Caco-2 (cell line): Measurements from ENCODE around the gene ERMAP. TPM values are rescaled to one million over a fixed set of nuclear protein-coding genes. Genes with fewer than 3 reads are reported as not detected.

ENCODE experiments used
- BruUV-seq: library from RNA; stranded (reverse); fragments of 400-500 nt; replicated peaks from 2 replicates; lab custom pipeline; 2021; lab: Mats Ljungman, UMichigan
- CTCF ChIA-PET: fragments of 300-600 bp; sonication (Branson Sonifier 250); formaldehyde crosslinking; loops from one replicate; lab custom pipeline; 2022; ENCODE audit warnings: antibody characterized with exemption; lab: Charles Lee
- POLR2A ChIA-PET: fragments of 300-600 bp; sonication (Branson Sonifier 250); formaldehyde crosslinking; loops from one replicate; lab custom pipeline; 2022; ENCODE audit warnings: antibody characterized with exemption; lab: Charles Lee
- DNase-seq, 2 experiments: peaks; one replicate each; pipeline versions ENCODE4 v3.0.0 to v3.0.0-alpha.2; 2020 to 2022
- H3K27me3 ChIP-seq: replicated peaks from 2 replicates; pipeline ENCODE4 v1.6.0; 2011; ENCODE audit warnings: low read length; ENCODE audit not compliant: control insufficient read depth, insufficient read depth
- H3K36me3 ChIP-seq: 2 replicates; pipeline ENCODE4 v1.5.1; 2011; ENCODE audit warnings: low read length; ENCODE audit not compliant: control insufficient read depth, insufficient read depth
- H3K4me1 ChIP-seq: fragments of 250-450 bp; sonication (Bioruptor Pico); 2 replicates; pipeline ENCODE4 v1.5.1; 2020; ENCODE audit warnings: mild to moderate bottlenecking
- H3K4me3 ChIP-seq: 2 replicates; pipeline ENCODE4 v1.5.1; 2011; ENCODE audit warnings: low read depth, mild to moderate bottlenecking, control low read depth, low read length
- H3K9me3 ChIP-seq: fragments of 250-450 bp; sonication (Bioruptor Pico); 2 replicates; pipeline ENCODE4 v1.5.1; 2020; ENCODE audit warnings: mild to moderate bottlenecking, moderate library complexity
- H3K27ac Mint-ChIP-seq: one replicate; pipeline ENCODE4 v1.8.0; 2022; ENCODE audit warnings: mixed read lengths; ENCODE audit not compliant: unreplicated experiment
- H3K27me3 Mint-ChIP-seq: one replicate; pipeline ENCODE4 v1.8.0; 2022; ENCODE audit warnings: mixed read lengths; ENCODE audit not compliant: insufficient read depth, unreplicated experiment
- H3K36me3 Mint-ChIP-seq: one replicate; pipeline ENCODE4 v1.8.0; 2022; ENCODE audit warnings: mild to moderate bottlenecking, mixed read lengths; ENCODE audit not compliant: insufficient read depth, unreplicated experiment
- H3K4me1 Mint-ChIP-seq: one replicate; pipeline ENCODE4 v1.8.0; 2022; ENCODE audit warnings: low read depth, mixed read lengths; ENCODE audit not compliant: unreplicated experiment
- H3K4me3 Mint-ChIP-seq: one replicate; pipeline ENCODE4 v1.8.0; 2022; ENCODE audit warnings: mild to moderate bottlenecking, moderate library complexity, mixed read lengths; ENCODE audit not compliant: unreplicated experiment
- H3K9me3 Mint-ChIP-seq: one replicate; pipeline ENCODE4 v1.8.0; 2022; ENCODE audit warnings: mixed read lengths; ENCODE audit not compliant: unreplicated experiment
- CTCF ChIP-seq, 2 experiments: fragments of 200-600 bp in 1 of 2; IDR thresholded peaks; 1 replicate in 1 of 2; 2 replicates in 1 of 2; pipeline versions ENCODE4 v1.5.1 to v1.8.0; 2011 to 2022; ENCODE audit warnings: antibody characterized with exemption in 1 of 2, control low read depth in 1 of 2, inconsistent platforms in 1 of 2, low read depth in 1 of 2, low read length in 1 of 2, mild to moderate bottlenecking in 1 of 2, moderate library complexity in 1 of 2; ENCODE audit not compliant: insufficient read depth in 1 of 2, severe bottlenecking in 1 of 2, unreplicated experiment in 1 of 2
- intact Hi-C: fragments of 100-400 bp; cut with micrococcal nuclease; formaldehyde crosslinking; loops from one replicate; pipeline ENCODE4 v1.10.0; 2022; ENCODE audit not compliant: unreplicated experiment
- total RNA-seq: library from RNA; stranded (reverse); gene quantifications from 2 replicates; pipeline ENCODE4 v1.2.3, GENCODE V29; 2022

ERMAP gene
- total RNA-seq, 1 experiment from 2014 or later, result 4.8 TPM

DNA sequence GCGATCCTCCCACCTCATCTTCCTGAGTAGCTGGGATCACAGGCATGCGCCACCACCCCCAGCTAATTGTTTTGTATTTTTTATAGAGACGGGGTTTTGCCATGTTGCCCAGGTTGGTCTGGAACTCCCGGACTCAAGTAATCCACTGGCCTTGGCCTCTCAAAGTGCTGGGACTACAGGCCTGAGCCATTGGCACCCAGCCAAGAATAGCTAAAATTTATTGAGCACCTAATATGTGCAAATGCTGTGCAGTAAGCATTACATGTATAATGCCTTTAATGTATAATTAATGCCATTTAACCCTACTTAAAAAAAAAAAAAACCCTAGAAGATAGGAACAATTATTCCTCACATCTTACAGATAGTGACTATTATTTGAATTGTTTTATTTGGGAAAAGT is 72.3 kb downstream of the ERMAP start:
- no peaks in the 10 kb centered on the region for H3K36me3 ChIP-seq
- no peaks in the 10 kb centered on the region for H3K4me1 ChIP-seq
- BruUV-seq, result no TSS peak
- H3K4me1 Mint-ChIP-seq, result no peaks in the 10 kb centered on the region
- no peak for DNase-seq
- no peak for TF ChIP-seq CTCF (IDR thresholded peaks at IDR 0.05; ENCODE audit: insufficient read depth in 1 of 2, low read depth in 1 of 2, low read length in 1 of 2, severe bottlenecking in 1 of 2, unreplicated experiment in 1 of 2)
- intact Hi-C loops, result no loop called here
- H3K27ac Mint-ChIP-seq, result no peak overlapping the region
- ChIA-PET POLR2A (no interaction called here), CTCF (interaction anchor here (0.7 kb wide), 1 partner anchor 184 kb away, joined by 4 read pairs; no protein-coding TSS in a partner anchor)
- no peaks in the 10 kb centered on the region for H3K36me3 Mint-ChIP-seq
- no peak overlapping the region for H3K4me3 ChIP-seq
- H3K27me3 Mint-ChIP-seq, result peaks cover 3% of the 10 kb centered on the region
- no peak overlapping the region for H3K4me3 Mint-ChIP-seq
- H3K9me3 Mint-ChIP-seq, result no peaks in the 10 kb centered on the region
- no peaks in the 10 kb centered on the region for H3K9me3 ChIP-seq
- no peaks in the 10 kb centered on the region for H3K27me3 ChIP-seq

- Mint-ChIP-seq H3K36me3 (no peaks in the 10 kb centered on the region), H3K9me3 (no peaks in the 10 kb centered on the region), H3K27ac (no peak overlapping the region), H3K4me1 (no peaks in the 10 kb centered on the region), H3K27me3 (peaks cover 3% of the 10 kb centered on the region), H3K4me3 (no peak overlapping the region)
- BruUV-seq, result no TSS peak
- no peak overlapping the region for H3K4me3 ChIP-seq
- intact Hi-C loops, result no loop called here
- DNase-seq, result no peak
- no peak for TF ChIP-seq CTCF (IDR thresholded peaks at IDR 0.05; ENCODE audit: insufficient read depth in 1 of 2, low read depth in 1 of 2, low read length in 1 of 2, severe bottlenecking in 1 of 2, unreplicated experiment in 1 of 2)
- no peaks in the 10 kb centered on the region for H3K4me1 ChIP-seq
- no peaks in the 10 kb centered on the region for H3K27me3 ChIP-seq
- no peaks in the 10 kb centered on the region for H3K36me3 ChIP-seq
- ChIA-PET CTCF (no interaction called here), POLR2A (no interaction called here)
- H3K9me3 ChIP-seq, result no peaks in the 10 kb centered on the region
Observed at GRCh38 chr1:42891465-42892138, 74.7 kb downstream of the ERMAP start.

Other genes starting within 250 kb of the ERMAP start
- gene PPIH, start 158.7 kb upstream of the ERMAP start, total RNA-seq, result 54.7 and 58.2 TPM in 2 replicates
- 567 and 622 TPM in 2 replicates for gene YBX1, start 134.7 kb upstream of the ERMAP start, total RNA-seq
- 2.9 and 4.0 TPM in 2 replicates for gene CLDN19, start 76.9 kb upstream of the ERMAP start, total RNA-seq
- gene P3H1, start 50.1 kb upstream of the ERMAP start, total RNA-seq, result 20.5 and 21.2 TPM in 2 replicates
- 6.1 and 6.3 TPM in 2 replicates for gene C1orf50, start 49.9 kb upstream of the ERMAP start, total RNA-seq
- gene TMEM269, start 32.1 kb upstream of the ERMAP start, total RNA-seq, result 0.58 and 0.68 TPM in 2 replicates
- gene SVBP, start 275 bp downstream of the ERMAP start, total RNA-seq, result 18.6 and 19.2 TPM in 2 replicates
- gene ZNF691, start 29.5 kb downstream of the ERMAP start, total RNA-seq, result 6.2 and 7.8 TPM in 2 replicates
- gene SLC2A1, start 141.7 kb downstream of the ERMAP start, total RNA-seq, result 422 and 437 TPM in 2 replicates